HuH-7.5 (cell line): ENCODE results near the gene SLC6A12.

Source experiments
- DNase-seq: peaks from one replicate; pipeline ENCODE4 v3.0.0; 2011; ENCODE audit warnings: low spot score

Gene SLC6A12

DNA sequence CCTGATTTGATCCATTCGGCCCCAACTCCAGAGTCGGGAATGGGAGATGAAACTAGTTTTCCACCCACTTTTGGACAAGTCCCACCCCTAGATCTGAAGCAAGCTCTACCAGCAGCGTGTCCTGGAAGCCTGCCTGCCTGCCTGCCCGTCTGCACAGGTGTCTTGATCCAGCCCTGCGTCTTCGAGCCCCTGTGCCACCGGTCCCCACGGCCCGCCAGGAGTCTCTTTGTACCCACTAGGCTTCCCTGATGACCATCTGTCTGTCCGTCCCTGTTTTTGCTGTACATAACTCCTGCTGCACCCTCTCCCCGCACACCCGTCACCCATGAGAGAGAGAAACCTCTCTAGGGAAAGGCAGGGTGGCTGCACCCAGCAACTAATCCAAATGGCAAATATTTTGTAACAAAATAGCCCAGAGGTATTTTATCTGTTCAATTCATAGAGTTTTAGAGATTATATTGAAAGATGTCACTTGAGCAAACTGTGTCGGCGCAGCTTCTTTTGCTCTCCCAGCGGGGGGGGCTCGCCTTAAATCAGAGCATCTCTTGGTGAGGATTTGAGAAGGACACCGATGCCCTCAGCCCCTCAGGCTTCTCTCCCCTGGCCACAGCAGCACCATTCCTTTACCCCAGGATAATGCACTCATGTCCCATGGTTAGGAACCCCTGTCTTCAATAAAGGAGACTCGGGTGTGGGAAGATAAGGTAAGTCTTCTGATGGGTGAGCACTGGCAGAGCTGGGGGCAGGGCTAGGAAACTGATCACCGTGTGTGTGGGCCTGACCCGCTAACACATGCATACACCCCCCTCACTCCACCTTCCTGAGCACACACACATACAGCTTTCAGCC is 35.8 kb downstream of the SLC6A12 start:
- no peak for DNase-seq

GRCh38 chr12:177336-177979 is 36.5 kb downstream of the SLC6A12 start:
- DNase-seq, result no peak

DNA sequence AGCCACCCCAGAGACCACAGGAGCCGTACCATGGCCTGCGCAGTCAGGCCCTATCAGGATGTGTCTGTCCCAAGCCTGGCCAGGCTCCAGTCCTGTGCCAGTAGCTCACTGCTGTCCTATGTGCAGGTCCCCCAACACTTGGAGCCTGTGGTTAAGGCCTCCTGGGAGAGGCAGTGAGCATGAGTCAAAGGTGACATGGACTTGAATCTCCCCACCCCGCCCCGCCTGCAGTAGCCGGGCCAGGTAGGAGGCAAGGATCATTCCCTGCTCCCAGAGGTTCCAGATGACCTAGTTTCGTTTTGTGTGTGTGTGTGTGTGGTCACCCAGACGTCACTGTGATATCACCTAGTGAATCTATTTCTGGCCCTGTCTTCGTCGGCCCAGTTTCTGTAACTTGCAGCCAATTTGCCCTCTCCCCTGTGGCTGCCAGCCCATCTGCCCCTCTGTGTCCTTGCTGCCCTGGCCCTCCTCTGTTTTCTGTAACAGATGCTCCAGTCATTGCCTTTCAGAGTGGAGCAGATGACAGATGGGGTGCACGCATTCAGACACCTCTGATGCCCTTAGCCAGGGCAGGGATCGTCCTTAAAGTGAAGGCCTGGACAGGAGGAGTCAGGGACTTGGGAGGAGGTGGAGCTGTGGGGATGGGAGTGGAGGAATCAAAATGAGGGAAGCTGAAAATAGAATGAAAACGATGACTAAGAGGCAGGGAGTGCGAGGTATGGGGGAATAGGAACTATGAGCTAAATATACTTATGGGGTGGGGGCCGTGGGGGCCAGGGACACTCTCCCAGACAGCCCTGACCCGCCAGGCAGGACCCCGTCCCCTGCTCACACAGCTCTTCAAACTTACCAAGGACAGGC is 37.4 kb downstream of the SLC6A12 start:
- DNase-seq, result no peak

- DNase-seq, result no peak
These were observed 38.2 kb downstream of the SLC6A12 start for GRCh38 chr12:175759-176158.

DNA sequence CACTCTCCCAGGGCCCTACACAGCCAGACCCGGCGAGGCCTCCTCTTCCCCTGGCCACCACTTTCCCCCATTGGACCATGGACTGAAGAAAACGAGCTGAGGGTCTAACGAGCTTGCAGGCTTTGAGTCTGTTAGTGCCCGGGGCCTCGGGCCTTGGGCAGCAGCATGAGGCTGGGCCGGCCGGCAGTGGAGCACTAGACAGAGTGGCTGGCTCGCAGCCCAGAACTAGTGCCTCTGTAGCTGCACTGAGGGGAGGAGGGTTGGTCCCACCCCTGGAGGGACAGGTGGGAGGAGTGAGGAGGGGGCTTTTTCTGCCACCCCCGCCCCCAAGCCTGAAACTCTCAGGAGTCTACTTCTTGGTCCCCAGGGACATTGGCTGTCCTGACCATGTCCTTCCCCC is 38.7 kb downstream of the SLC6A12 start:
- no peak for DNase-seq

- DNase-seq, result no peak
These were observed 39.4 kb downstream of the SLC6A12 start for GRCh38 chr12:174596-174995.

DNA sequence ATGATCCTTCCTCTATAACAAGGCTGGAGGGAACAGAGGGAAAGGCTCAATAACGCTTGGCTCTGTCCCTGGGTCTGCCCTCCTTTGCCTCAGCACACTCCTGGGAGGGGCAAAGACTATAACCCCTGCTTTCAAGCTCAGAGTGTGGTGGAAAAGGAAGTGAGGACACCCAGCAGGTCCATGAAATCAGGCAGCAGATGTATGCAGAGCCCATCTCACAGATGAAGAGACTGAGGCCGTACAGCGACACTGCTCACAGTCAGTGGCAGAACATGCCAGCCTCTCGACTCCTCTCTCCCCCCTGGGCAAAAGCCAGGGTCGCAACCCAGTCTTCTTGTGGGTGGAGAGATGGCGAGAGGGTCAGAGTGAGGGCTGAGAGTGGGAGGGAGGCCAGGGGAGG is 39.8 kb downstream of the SLC6A12 start:
- DNase-seq, result no peak

DNA sequence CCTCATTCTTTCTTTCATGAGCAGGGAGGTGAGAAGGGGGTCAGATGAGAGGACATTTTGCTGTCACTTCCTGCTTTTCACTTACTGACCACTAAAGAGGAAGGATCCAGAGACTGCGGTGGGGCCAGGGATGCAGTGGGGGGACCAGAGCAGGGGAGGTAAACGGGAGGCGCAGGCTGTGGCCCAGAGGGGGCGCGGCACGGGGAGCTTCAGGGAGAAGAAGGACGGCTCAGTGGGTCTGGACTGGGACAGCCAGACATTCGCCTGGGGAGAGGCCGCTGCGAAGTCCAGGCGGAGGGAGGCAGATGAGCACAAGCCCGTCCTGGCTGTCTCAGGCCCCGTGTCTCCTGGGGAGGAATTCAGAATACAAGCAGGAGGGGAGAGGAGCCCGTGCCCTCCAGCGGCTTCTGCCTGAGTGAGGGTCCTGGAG is 41.2 kb downstream of the SLC6A12 start:
- DNase-seq, result no peak

GRCh38 chr12:171743-172676 is 41.9 kb downstream of the SLC6A12 start:
- no peak for DNase-seq

DNA sequence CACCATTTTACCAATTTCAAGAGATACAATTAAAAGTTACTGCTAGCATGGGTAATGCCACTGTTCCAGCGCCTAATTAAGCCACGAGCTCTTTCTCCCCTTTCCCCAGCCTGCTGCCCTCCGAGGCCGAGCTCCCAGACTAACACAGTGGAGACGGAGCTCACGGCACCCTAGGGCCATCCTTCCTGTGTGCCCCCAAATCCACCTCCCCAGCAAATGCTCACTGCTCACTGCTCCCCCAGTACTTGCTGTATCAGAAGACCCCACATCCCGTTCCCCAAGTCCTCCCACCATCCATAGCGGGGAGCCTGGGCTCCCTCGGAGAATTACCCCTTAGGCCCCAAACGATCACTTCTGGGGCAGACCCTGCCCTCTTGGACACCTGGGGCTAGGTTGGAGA is 42.7 kb downstream of the SLC6A12 start:
- DNase-seq, result no peak

DNA sequence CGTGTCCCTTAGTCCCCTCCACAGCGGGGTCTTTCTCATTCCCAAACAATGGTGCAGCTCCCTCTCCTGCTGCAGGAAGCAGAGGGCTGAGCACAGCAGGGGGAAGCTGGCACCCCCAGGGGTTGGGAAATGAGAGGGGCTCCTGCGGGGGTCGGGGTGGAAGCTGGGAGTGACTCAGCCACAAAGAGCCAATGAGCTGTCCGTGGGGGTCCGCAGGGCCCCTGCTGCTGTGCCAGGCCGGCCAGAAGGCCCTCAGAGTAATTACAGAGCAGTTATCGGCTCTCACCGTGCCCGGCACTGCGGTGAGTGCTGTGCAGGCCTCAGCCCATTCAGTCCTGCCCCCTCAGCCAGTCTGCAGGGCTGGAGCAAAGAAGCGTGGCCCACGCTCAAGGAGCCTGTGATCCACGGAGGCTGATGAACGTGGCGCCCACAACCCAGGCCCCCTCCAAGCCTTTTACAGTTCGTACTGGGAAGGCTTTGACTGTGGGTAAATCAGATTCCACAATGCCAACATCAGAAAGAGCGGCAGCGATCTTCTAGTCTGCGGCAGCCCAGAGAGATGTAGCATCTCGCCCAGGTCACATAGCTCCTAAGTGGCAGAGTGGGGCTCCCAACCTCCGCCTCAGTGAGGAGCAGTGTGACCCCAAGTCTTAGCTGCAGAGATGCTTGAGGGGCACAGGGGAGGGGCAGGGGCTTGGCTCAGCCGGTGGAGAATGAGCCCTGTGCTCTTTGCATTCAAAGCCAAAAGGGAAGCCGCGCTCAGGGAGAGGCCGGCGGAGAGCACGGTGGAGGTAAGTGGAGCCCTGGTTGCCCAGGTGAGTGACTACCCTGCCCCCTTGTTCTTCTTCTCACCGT is 43.4 kb downstream of the SLC6A12 start:
- DNase-seq, result no peak

- DNase-seq, result no peak
These were observed 44.2 kb downstream of the SLC6A12 start for GRCh38 chr12:169528-170370.

DNA sequence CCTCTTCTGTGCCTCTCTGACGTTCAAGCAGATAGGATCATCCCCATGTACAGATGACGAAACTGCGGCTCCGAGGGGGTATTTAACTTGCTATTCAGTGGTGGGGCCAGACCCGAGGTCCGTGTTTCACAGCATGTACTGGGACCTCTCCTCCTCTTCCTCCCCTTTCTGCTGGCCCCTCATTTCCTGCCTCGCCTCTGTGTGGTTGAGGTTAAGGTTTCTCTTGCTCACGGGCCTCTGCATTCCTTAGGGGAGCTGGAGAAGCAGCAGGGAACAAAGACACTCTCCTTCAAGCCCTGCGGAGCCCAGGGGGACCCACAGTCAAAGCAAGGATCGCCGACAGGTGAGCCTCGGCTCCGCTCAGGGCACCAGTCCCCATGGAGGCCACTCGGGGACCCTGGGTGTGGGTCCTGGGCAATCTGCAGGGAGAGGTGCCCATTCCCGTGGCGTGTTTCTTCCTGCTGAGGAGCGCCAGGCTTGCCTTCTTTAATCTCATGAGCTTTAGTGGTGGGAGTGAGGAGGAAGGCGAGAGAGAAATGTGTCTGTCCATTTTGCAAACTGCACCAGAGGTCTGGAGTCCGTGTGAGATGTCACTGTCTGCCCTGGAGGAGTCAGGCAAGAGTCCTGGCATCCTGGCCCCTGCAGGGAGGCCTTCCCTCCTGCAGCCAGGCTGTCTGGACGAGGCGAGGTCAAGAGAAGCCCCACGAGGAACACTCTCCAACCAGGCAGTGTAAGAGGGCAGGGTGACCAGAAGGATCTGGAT is 45.0 kb downstream of the SLC6A12 start:
- DNase-seq, result no peak

DNA sequence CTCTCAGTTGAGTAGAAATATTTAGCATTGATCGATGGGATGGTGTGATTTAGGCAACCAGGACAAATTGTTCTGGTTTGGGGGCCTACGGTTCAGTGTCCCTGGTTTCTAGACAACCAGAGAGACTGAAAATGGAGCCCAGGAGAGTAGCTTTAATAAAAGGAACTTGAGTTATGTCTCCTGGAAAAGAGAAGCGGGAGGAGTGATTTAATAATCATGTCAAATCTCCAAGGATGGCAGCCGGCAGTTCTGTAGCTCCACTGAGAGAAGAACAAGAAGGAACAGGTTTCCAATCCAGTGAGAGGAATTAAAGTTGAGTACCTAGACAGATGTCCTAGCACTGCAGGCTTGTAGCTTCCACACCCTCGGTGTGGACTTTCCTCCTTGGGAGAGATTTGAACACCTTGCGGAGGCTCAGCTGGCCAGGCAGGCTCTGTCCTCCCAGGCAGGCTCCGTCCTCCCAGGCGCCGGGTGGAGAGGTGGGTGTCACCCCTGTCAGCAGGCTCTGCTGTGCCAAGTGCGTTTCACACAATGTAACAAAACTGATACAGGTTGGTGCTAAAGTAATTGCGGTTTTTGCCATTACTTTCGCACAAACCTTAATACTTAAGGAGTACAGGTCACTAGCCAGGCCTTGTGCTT is 45.9 kb downstream of the SLC6A12 start:
- no peak for DNase-seq

- DNase-seq, result no peak
These were observed 47.4 kb downstream of the SLC6A12 start for GRCh38 chr12:166425-167075.

DNA sequence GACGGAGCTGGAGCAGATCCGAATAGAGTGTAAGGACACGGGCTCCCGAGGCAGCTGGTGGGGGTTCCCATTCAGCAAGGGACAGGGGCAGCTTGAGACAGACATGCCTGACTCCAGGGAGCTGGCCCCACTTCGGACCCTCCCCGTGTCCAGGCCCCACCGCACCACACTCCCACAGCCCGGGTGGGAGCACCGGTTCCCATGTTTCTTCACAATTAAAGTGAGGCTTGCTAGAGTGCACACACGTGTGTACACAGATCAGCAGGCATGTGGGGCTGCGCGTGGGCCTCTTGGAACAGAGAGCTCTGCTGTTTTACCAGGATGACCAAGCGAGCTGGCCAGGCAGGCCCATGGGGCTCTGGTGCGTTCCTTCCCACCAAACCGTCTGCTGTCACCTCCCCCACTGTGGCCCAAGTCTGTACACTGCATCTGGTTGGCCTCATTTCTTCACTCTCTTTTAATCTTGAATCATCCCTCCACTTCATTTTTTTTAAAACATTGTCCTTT is 48.0 kb downstream of the SLC6A12 start:
- no peak for DNase-seq

- no peak for DNase-seq
These were observed 49.8 kb downstream of the SLC6A12 start for GRCh38 chr12:164207-164606.
